Astrocyte (in vitro differentiated cells and primary cell): ENCODE results near the gene FBXL4. TPM values are rescaled to one million over a fixed set of nuclear protein-coding genes. Genes with fewer than 3 reads are reported as not detected.
A peak's percentile ranks its signal among the peaks of the same experiment; 100 is the strongest.

Experiments used
- DNase-seq: peaks from one replicate; pipeline ENCODE4 v3.0.0-alpha.2; 2010; ENCODE audit warnings: low read depth
- FAIRE-seq: peaks from 2 replicates; lab custom pipeline; 2011; peaks lifted over from hg19 to GRCh38; lab: Jason Lieb, UNC
- H2AFZ ChIP-seq: 2 replicates; pipeline ENCODE4 v1.6.0; 2012; ENCODE audit warnings: low read depth, low read length, inconsistent platforms
- H3K27ac ChIP-seq: 2 replicates; pipeline ENCODE4 v1.5.1; 2011; ENCODE audit warnings: low read depth, low read length, inconsistent platforms
- H3K27me3 ChIP-seq: 2 replicates; pipeline ENCODE4 v1.6.0; 2011; ENCODE audit warnings: low read length, inconsistent platforms; ENCODE audit not compliant: insufficient read depth
- H3K36me3 ChIP-seq: 2 replicates; pipeline ENCODE4 v1.5.1; 2011; ENCODE audit warnings: low read length, inconsistent platforms; ENCODE audit not compliant: insufficient read depth
- H3K4me1 ChIP-seq: 2 replicates; pipeline ENCODE4 v1.5.1; 2011; ENCODE audit warnings: low read length, inconsistent platforms; ENCODE audit not compliant: insufficient read depth
- H3K4me2 ChIP-seq: 2 replicates; pipeline ENCODE4 v1.6.0; 2012; ENCODE audit warnings: low read length, inconsistent platforms
- H3K4me3 ChIP-seq: 2 replicates; pipeline ENCODE4 v1.5.1; 2011; ENCODE audit warnings: low read depth, mild to moderate bottlenecking, low read length, inconsistent platforms; ENCODE audit not compliant: insufficient read depth
- H3K79me2 ChIP-seq: 2 replicates; pipeline ENCODE4 v1.6.0; 2012; ENCODE audit warnings: mild to moderate bottlenecking, low read length, inconsistent platforms; ENCODE audit not compliant: insufficient read depth
- H3K9ac ChIP-seq: 2 replicates; pipeline ENCODE4 v1.6.0; 2012; ENCODE audit warnings: mild to moderate bottlenecking, low read length, inconsistent platforms
- H3K9me3 ChIP-seq: 2 replicates; pipeline ENCODE4 v1.5.1; 2012; ENCODE audit warnings: low read depth, mild to moderate bottlenecking, low read length, inconsistent platforms; ENCODE audit not compliant: insufficient read depth
- H4K20me1 ChIP-seq: 2 replicates; pipeline ENCODE4 v1.6.0; 2012; ENCODE audit warnings: low read length, inconsistent platforms; ENCODE audit not compliant: insufficient read depth
- H3K27ac Mint-ChIP-seq: one replicate; pipeline ENCODE4 v1.8.0; 2021; ENCODE audit warnings: mild to moderate bottlenecking, mixed read lengths; ENCODE audit not compliant: unreplicated experiment
- H3K27me3 Mint-ChIP-seq: one replicate; pipeline ENCODE4 v1.8.0; 2021; ENCODE audit warnings: low read depth, mixed read lengths; ENCODE audit not compliant: unreplicated experiment
- H3K36me3 Mint-ChIP-seq: one replicate; pipeline ENCODE4 v1.8.0; 2021; ENCODE audit warnings: low read depth, mixed read lengths; ENCODE audit not compliant: unreplicated experiment
- H3K4me1 Mint-ChIP-seq: one replicate; pipeline ENCODE4 v1.8.0; 2021; ENCODE audit warnings: low read depth, mixed read lengths; ENCODE audit not compliant: unreplicated experiment
- H3K4me3 Mint-ChIP-seq: one replicate; pipeline ENCODE4 v1.8.0; 2021; ENCODE audit warnings: mild to moderate bottlenecking, moderate library complexity, mixed read lengths; ENCODE audit not compliant: unreplicated experiment
- H3K9me3 Mint-ChIP-seq: one replicate; pipeline ENCODE4 v1.8.0; 2021; ENCODE audit warnings: mild to moderate bottlenecking, mixed read lengths; ENCODE audit not compliant: unreplicated experiment
- EZH2 ChIP-seq: IDR thresholded peaks from 2 replicates; pipeline ENCODE4 v1.6.1; 2012; ENCODE audit warnings: mild to moderate bottlenecking, low read length, inconsistent platforms; ENCODE audit not compliant: insufficient read depth
- total RNA-seq: library from RNA; stranded (reverse); gene quantifications from 2 replicates; pipeline ENCODE4 v1.2.1, GENCODE V29; 2021
- TF ChIP-seq, protein P1 (sequence below): IDR thresholded peaks from 2 replicates; pipeline ENCODE4 v1.5.1; 2011; ENCODE audit warnings: low read depth, mild to moderate bottlenecking, inconsistent platforms, low read length, moderate library complexity; ENCODE audit not compliant: insufficient read depth

The FBXL4 gene
- total RNA-seq, 1 donor from 2014 or later: 16.1 TPM

DNA sequence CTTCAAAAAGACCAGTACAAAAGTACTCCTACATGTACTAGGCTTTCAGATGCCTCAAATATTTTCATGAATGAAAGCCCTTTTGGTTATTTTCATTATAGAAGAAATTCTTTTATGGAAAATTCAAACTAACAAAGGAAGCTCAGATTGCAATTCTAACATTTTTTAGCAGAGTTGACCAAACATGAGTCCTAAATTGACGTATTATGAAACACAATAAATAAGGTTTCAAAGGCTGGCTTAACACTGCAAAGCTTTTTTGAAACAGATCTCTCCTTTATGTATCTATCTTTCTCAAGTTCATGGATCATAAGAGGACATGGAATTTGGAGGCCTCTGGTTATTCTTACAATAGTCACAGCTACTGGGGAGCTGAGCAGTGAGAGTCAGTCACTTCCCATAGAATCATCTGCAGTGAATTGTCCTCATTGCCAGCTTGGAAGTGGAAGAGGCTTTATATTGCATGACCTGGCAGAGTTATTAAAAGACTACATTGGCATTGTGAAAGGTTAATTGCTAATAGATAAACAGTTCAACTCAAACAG, 38.4 kb upstream of the FBXL4 start:
- H3K9me3 ChIP-seq: no peaks in the 10 kb centered on the region
- no peak for TF ChIP-seq EZH2
- TF ChIP-seq, protein P1, sequence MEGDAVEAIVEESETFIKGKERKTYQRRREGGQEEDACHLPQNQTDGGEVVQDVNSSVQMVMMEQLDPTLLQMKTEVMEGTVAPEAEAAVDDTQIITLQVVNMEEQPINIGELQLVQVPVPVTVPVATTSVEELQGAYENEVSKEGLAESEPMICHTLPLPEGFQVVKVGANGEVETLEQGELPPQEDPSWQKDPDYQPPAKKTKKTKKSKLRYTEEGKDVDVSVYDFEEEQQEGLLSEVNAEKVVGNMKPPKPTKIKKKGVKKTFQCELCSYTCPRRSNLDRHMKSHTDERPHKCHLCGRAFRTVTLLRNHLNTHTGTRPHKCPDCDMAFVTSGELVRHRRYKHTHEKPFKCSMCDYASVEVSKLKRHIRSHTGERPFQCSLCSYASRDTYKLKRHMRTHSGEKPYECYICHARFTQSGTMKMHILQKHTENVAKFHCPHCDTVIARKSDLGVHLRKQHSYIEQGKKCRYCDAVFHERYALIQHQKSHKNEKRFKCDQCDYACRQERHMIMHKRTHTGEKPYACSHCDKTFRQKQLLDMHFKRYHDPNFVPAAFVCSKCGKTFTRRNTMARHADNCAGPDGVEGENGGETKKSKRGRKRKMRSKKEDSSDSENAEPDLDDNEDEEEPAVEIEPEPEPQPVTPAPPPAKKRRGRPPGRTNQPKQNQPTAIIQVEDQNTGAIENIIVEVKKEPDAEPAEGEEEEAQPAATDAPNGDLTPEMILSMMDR: no peak
- Mint-ChIP-seq H3K36me3 (no peaks in the 10 kb centered on the region), H3K9me3 (no peaks in the 10 kb centered on the region), H3K27ac (no peak overlapping the region), H3K27me3 (peaks cover 9% of the 10 kb centered on the region), H3K4me3 (no peak overlapping the region), H3K4me1 (no peaks in the 10 kb centered on the region)
- FAIRE-seq (no peak), DNase-seq (no peak)
- no peak overlapping the region for H3K27ac ChIP-seq
- no peaks in the 10 kb centered on the region for H4K20me1 ChIP-seq
- H3K4me2 ChIP-seq: no peak overlapping the region
- H2AFZ ChIP-seq: no peak overlapping the region
- H3K27me3 ChIP-seq: peaks cover 2% of the 10 kb centered on the region
- H3K79me2 ChIP-seq: no peaks in the 10 kb centered on the region
- no peak overlapping the region for H3K4me3 ChIP-seq
- no peaks in the 10 kb centered on the region for H3K4me1 ChIP-seq
- no peaks in the 10 kb centered on the region for H3K36me3 ChIP-seq
- no peak overlapping the region for H3K9ac ChIP-seq

GRCh38 chr6:98985391-98985790, 37.6 kb upstream of the FBXL4 start:
- H4K20me1 ChIP-seq: no peaks in the 10 kb centered on the region
- H3K4me3 ChIP-seq: no peak overlapping the region
- Mint-ChIP-seq H3K27ac (no peak overlapping the region), H3K27me3 (peaks cover 9% of the 10 kb centered on the region), H3K9me3 (no peaks in the 10 kb centered on the region), H3K4me1 (no peaks in the 10 kb centered on the region), H3K4me3 (no peak overlapping the region), H3K36me3 (no peaks in the 10 kb centered on the region)
- TF ChIP-seq EZH2: no peak
- TF ChIP-seq, protein P1: no peak
- H3K27ac ChIP-seq: no peak overlapping the region
- no peak overlapping the region for H3K4me2 ChIP-seq
- no peaks in the 10 kb centered on the region for H3K36me3 ChIP-seq
- no peaks in the 10 kb centered on the region for H3K9me3 ChIP-seq
- DNase-seq (no peak), FAIRE-seq (no peak)
- H2AFZ ChIP-seq: no peak overlapping the region
- H3K4me1 ChIP-seq: no peaks in the 10 kb centered on the region
- no peak overlapping the region for H3K9ac ChIP-seq
- no peaks in the 10 kb centered on the region for H3K79me2 ChIP-seq
- H3K27me3 ChIP-seq: peaks cover 2% of the 10 kb centered on the region

- H3K27me3 Mint-ChIP-seq: peaks cover 9% of the 10 kb centered on the region
- FAIRE-seq (no peak), DNase-seq (no peak)
- Histone ChIP-seq H3K4me1 (no peaks in the 10 kb centered on the region), H3K9me3 (no peaks in the 10 kb centered on the region), H3K4me3 (no peak overlapping the region), H2AFZ (no peak overlapping the region), H3K27me3 (peaks cover 2% of the 10 kb centered on the region), H3K4me2 (no peak overlapping the region), H3K27ac (no peak overlapping the region), H4K20me1 (no peaks in the 10 kb centered on the region), H3K9ac (no peak overlapping the region), H3K36me3 (no peaks in the 10 kb centered on the region), H3K79me2 (no peaks in the 10 kb centered on the region)
- H3K4me3 Mint-ChIP-seq: no peak overlapping the region
- no peaks in the 10 kb centered on the region for H3K9me3 Mint-ChIP-seq
- no peaks in the 10 kb centered on the region for H3K4me1 Mint-ChIP-seq
- H3K27ac Mint-ChIP-seq: peak overlapping the region; percentile 54
- no peaks in the 10 kb centered on the region for H3K36me3 Mint-ChIP-seq
- TF ChIP-seq, protein P1: no peak
- no peak for TF ChIP-seq EZH2
Observed at GRCh38 chr6:98984121-98984520, 36.4 kb upstream of the FBXL4 start.
